Measurements from ENCODE around the gene NOL12.

The NOL12 gene

DNA sequence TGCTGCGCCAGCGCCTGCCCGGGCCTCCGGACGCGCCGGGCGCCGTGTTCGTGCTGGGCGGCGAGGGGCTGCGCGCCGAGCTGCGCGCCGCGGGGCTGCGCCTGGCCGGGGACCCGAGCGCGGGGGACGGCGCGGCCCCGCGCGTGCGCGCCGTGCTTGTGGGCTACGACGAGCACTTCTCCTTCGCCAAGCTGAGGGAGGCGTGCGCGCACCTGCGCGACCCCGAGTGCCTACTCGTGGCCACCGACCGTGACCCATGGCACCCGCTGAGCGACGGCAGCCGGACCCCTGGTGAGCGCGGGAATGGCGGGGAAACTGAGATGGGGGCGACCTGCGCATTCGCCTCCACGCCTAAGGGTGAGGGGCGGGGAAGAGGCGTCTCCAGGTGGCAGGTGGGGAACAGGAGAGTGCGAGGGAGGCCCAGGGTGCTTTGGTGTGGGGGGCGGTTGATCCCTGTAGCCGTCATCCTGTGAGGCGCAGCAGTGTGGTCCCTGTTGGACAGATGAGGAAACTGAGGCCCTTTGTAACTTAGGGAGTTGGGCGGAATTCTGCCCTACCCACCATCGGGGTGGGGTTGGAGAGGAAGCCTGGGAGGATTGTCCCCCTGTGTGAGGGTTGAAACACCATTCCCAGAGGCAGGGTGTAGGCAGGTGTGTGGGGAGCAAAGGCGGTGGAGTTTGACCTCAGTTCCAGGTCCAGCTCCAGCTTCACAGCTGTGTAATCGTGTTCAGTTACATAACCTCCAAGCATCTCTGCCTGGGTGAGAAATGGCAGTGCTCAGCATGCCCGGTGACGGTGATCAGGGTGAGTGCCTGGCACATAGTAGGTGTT lies 26.9 kb upstream of the NOL12 start:
- DNase-seq (ENCODE audit: low read depth): no peak

DNA sequence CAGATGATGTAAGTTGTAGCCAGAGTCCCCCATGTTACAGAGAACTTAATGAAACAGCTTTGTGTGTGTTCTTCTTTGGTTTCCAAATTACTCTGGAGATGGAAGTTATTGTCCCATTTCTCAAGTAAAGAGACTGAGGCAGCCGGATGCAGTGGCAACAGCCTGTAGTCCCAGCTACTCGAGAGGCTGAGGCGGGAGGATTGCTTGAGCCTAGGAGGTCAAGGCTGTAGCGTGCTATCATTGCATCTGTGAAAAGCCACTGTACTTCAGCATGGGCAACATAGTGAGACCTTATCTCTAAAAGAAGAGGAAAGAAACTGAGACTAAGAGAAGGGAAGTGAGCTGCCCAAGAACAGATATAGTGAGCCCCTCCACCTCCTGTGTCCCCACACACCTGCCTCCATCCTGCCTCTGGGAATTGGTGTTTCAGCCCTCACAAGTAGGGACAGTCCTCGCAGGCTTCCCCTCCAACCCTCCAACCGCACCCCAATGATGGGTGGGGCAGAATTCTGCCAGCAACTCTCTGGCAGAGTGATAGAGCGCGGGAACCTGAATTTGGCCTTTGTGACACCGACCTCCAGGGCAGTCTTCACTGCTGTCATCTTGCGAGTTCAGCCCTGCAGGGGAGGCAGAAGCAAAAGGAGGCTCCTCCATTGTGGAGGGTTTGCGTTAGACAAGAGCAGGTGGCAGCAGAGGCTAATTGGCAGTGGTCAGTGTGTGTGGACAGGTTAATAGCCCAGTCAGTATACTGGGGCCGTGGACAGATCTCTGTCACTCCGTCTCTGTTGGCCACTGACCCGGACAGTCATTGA lies 26.0 kb upstream of the NOL12 start:
- no peak for DNase-seq (ENCODE audit: low read depth)

DNA sequence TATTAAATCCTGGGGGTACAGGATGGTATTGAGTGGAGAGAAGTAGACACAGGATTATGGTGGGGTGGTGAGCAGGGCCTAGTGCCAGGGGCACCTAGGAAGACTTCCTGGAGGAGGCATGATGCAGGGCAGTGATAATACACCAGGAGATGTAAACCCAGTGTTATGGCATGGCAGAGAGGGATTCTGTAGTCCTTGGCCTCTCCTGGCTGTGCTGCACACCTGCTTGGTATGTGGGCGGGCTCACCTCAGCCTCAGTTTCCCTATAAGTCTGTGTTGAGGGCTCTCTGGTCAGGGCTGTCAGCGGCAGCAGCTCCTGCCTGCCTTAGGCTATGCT lies 25.5 kb upstream of the NOL12 start:
- no peak for DNase-seq (ENCODE audit: low read depth)

DNA sequence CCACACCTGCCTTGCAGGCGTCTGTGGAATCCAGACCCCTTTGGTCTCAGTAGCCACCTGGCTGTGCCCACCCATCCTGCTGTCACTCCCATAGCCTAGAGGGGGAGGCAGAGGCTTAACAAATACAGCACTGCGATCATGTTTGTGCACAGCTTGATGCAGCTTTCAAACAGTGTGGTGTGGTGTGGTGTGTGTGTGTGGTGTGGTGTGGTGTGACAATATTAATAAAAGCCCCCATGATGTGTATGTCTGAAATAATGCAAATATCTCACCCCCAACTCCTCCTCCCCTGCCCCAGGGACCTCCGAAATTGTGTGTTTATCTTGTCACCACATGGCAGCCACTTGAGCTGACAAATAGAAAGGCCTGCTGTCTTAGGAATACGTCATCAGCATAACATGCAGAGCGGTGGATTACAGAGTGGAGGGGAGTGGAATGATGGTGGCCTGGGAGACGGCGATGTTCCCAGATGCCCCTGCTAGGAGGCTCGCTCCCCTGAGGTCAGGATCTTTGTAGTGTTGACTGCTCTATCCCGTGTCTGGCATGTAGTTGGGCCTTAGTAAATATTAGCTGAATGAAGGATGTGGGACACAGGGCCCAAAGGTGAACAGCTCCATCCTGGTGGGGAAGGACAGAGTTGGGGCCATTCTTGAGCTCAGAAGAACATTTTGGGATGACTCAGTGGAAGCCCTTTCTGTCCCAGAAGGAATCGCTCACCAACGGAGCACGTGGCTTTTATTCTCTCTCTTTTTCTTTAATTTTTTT lies 24.8 kb upstream of the NOL12 start:
- peak; percentile 82 for DNase-seq (ENCODE audit: low read depth)

DNA sequence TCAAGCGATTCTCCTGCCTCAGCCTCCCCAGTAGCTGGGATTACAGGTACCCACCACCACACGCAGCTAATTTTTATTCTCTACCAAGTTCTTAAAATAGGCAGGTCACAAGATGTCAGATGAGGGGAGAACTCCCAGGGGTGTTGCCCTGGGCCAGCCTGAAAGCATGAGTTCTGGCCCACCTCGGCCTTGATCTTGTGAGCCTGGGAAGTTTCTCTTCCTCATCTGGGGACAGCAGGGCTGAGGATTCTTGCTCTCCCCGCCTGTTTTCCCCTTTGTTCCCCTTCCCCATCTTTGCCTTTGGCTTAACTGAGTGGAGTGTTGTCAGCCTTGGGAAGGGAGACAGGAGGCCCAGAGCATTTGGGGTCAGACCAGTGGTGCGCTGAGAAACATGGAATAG lies 24.1 kb upstream of the NOL12 start:
- no peak for DNase-seq (ENCODE audit: low read depth)

DNA sequence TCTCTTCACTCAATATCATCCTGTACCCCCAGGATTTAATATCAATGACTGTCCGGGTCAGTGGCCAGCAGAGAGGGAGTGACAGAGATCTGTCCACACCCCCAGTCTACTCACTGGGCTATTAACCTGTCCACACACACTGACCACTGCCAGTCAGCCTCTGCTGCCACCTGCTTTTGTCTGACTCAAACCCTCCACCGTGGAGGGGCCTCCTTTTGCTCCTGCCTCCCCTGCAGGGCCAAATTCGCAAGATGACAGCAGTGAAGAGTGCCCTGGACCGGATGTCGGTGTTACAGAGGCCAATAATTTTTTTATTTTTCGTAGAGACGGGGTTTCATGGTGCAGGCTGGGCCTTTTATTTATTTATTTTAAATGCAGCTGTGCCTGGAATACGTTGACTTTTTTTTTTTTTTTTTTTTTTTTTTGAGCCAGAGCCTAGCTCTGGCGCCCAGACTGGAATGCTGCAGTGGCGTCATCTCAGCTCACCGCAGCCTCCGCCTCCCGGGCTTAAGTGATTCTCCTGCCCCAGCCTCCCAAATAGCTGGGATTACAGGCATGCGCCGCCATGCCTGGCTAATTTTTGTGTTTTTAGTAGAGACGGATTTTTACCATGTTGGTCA lies 22.5 kb upstream of the NOL12 start:
- DNase-seq (ENCODE audit: low read depth): peak; percentile 58

DNA sequence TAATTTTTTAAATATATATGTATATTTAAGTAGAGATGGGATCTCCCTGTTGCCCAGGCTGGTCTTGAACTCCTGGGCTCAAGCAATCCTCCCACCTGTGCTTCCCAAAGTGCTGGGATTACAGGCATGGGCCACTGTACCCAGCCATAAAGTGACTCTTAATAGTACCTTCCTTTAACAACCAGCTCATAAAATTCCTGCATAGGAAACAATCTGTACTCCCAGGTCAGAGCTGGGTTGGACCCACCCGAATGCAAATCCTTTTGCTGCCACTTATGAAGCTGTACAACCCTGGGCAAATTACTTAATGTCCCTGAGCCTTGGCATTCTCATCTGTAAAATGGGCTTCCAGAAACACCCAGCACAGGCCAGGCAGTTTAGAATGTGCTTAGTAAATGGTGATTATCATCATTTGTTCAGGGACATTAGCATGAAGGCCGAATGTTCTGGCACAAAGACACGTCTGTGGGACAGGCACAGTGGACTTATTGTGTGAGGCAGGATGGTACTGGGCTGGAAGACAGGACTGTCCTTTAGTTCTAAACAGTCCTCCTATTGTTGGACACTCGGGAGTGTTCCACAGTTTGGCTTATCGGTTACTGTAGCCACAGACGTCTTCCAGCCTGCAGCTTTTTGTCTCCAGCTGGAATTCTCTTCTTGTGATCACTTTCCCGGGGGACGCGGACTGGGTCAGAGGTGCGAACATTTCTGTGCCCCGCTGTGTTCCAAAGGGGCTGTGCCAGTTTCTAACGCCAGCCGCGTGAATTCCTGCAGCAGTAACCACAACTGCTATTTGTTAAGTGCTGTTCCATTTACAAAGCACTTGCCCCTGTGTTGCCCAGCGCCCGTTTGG lies 21.7 kb upstream of the NOL12 start:
- DNase-seq (ENCODE audit: low read depth): no peak

DNA sequence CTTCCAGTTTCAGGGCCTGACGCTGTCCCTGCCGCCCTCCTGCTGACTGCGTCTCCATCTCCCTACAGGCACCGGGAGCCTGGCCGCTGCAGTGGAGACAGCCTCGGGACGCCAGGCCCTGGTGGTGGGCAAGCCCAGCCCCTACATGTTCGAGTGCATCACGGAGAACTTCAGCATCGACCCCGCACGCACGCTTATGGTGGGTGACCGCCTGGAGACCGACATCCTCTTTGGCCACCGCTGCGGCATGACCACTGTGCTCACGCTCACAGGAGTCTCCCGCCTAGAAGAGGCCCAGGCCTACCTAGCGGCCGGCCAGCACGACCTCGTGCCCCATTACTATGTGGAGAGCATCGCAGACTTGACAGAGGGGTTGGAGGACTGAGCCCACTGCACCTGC lies 20.7 kb upstream of the NOL12 start:
- DNase-seq (ENCODE audit: low read depth): no peak

DNA sequence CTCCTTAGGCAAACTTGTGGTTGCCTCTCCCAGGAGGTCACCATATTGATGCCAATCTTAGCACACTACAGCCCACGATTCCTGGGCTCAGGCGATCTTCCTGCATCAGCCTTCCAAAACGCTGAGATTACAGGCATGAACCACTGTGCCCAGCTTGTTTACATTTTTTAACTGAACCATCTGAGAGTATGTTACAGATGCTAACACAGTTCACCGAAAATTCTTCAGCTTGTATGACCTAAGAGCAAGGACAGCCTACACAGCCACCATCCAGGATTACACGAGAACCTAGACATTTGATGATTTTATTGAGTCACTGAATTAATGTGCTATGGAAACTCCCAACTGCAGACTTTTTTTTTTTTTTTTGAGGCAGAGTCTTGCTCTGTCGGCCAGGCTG lies 16.6 kb upstream of the NOL12 start:
- DNase-seq (ENCODE audit: low read depth): peak; percentile 20

DNA sequence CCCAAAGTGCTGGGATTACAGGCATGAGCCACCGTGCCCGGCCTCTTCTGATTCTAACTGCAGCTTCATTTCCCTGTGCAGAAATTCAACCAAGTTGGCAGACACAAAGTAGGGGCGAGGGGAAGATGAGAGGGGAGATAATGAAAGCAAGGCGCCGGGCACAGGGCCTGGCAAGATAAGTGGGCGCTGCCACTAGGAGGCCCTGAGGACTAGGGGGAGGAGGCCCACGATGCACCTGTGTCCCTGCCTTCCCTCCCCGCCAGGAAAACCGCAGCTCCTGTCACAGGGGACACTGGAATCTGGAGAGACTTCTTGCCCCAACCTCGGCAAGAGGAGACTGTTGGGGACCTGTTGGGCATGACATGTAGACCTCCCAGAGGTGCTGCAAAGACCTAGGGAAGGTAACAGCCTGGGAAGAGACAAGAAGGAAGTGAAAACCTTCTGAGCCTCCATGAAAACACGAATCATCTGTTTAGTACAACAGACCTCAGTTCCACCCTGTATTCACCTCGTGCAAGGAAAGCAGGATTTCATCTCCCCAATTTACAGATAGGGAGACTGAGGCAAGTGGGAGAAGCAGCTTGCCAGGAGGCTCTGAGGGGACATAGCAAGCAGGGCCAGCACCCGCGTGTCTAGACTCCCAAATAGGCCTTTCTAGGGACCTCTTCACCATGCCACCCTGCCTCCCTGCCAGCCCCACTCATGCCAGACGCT lies 13.8 kb upstream of the NOL12 start:
- no peak for DNase-seq (ENCODE audit: low read depth)

DNA sequence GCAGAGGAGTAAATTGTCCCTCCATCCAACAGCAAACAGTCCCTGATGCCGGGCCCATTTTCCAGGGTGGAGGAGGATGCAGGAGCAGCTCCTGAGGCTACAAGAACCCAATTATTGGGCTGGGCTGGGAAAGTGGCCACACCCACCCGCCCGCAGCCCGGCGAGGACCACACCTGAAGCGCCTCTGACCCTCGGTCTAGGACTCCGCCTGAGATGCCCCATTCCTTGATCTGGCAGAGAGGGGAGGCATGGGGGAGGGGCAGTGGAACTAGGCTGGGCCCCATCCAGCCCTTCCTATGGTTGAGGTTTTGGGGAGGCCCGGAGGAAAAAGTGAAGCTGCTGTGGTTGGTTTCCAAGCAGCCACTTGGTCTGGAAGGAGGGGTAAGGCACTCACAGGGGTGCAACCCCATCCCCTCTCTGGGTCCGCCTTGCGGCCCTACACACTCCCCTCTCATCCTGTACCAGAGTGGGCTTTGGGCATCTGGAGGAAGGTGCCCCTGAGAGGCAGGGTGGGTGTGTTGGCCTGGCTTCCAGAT lies 13.2 kb upstream of the NOL12 start:
- DNase-seq (ENCODE audit: low read depth): no peak

DNA sequence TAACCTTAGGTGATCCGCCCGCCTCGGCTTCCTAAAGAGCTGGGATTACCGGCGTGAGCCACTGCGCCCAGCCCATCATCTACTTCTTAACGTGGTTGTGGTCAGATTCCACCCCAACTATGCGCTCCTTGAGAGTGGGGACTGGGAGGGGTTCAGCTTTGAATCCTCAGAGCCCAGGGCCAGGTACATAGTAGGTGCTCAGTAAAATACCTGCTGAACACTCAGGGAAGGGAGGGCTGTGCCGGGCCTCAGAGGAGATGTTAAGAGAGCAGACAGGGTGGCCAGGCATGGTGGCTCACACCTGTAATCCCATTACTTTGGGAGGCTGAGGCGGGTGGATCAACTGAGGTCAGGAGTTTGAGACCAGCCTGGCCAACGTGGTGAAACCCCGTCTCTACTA lies 11.9 kb upstream of the NOL12 start:
- no peak for DNase-seq (ENCODE audit: low read depth)

DNA sequence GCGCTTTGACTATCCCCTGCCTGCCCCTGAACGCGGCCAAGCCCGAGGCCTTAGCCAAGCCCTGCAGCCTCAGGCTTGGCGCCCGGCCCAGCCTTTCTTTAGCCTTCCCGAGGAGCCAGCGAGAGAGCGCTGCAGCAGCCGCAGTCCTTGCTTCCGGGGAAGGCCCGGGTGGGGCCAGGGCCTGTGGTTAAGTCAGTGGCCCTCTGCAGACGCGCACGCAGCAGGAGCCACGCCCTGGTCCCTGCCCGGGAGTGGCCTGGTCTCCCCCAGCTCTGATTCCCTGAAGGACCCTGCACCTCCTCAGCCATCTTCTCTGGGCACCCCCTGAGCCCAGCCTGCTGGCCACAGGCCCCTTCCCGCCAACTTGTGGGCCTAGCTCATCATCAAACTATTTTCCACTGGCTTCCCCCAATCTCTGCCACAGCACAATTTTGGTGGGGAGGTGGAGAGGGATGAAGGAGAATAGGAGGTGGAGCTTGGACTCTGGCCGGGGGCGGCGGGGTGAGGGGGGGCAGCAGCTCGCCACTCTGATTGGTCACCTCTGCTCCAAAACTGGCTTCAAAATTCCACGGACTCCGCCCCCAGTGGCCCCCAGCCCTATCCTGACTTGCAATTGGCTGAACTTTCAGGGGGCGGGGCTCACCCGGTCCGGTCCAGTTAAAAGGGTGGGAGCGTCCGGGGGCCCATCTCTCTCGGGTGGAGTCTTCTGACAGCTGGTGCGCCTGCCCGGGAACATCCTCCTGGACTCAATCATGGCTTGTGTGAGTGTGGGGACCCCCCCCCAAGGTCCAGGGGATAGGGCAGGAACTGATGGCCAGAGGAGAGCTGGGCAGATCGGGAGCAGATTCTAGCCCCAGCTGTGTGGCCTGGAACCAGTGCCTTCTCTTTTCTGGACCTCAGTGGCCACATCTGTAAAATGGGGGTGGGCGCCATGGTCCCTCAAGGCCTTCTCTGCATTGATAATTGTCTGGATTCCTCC lies 10.9 kb upstream of the NOL12 start, which contains the start of gene LGALS1:
TSS of gene LGALS1 (plus strand) at position 686 of the 979 bp plus-strand sequence. CDS start at position 753, 67 bp downstream.
- DNase-seq (ENCODE audit: low read depth): peak; percentile 98

DNA sequence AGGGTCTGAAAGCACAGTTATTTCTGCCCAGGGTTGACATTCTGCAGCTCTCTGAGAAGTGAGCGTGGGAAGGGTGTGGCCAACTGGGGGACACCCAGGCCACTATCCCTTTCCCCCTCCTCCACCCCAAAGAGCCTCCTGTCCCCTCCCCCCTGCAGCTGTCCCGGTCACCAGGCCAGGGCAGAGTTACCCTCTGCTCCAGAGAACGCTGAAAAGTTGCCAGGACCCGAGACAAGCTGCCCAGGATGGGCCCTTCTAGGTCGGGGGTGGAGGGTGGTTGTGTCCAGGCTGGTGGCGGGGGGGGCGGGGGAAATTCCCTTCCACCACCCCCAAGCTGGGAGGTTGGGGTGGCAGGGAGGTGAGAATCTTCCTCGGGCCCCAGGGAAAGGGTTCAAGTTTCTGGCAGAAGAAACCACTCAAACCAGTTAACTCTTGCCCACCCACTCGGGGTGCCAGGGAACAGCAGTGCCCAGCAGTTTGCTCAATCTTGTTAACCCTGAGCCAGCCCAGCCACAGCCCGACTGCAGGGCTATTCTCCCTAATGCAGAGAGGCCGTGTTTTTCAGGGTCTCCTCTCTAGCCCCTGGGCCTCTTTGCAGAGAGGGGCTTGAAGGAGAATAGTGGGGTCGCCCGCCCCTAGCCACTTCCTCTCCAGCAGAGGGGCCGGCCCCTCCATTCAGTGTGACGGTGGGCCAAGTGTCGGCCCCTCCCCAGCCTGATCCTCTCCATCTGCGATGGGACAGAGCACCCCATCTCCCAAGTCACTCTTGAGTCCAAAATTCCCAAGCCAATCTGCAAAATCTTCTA lies 10.0 kb upstream of the NOL12 start:
- DNase-seq (ENCODE audit: low read depth): peak; percentile 47

DNA sequence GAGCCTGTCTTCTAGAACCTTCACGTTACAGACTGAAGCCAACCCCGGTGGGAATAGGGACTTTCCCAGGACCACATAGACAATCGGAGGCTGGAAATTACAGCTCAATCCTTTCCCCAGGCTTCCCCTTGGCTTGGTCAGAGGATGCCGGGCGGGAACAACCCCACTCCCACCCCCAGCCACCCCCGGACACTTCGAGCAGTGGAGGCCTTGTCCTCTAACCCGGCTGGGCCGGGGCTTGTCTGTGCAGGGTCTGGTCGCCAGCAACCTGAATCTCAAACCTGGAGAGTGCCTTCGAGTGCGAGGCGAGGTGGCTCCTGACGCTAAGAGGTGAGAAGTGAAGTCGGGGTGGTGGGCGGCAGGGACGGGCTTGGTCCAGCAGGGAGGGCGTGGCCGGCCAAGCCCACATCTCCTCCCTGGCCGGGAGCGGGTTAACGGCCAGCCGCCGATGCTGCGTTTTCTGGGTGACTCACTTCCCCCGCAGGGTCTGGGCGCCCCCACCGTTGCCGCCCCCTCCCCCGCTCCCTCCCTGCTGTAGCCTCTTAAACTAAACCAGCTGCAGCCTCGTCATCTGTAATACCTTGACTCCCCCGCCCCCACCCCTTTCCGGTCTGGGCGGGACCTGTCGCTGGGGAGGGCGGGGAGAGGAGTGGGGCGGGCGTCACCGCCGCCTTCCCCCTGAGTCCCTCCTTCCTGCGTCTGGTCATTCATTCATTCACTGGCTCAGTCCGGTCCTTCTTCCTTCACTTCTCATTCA lies 9.2 kb upstream of the NOL12 start:
- DNase-seq (ENCODE audit: low read depth): peak; percentile 99

DNA sequence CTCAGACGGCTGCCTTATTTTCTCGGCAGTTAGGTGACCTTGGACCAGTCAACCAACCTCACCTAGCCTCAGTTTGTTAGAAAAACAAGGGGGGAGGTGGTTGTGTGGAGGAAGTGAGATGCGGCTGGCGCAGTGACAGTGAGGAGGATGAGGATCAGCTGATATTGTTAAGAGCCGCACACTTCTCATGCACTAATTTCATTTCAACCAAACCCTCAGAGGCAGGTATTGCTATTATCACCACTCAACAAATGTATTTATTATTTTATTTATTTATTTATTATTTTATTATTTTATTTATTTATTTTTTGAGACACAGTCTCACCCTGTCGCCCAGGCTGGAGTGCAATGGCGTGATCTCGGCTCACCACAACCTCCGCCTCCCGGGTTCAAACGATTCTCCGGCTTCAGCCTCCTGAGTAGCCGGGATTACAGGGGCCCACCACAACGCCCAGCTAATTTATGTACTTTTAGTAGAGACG lies 8.6 kb upstream of the NOL12 start:
- DNase-seq (ENCODE audit: low read depth): no peak

DNA sequence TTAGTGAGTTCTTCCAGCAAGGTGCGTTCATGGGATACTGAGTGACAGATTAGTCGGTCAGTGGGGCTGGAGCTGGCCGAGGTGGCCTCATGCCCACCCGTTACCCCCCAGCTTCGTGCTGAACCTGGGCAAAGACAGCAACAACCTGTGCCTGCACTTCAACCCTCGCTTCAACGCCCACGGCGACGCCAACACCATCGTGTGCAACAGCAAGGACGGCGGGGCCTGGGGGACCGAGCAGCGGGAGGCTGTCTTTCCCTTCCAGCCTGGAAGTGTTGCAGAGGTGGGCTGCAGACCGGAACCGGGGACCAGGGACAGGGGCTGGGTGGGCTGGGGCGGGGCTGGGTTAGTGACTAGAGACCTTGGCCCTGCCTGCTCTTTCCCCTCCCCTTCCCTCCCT lies 7.8 kb upstream of the NOL12 start:
- no peak for DNase-seq (ENCODE audit: low read depth)
